IPS-NIHi7 (cell line): ENCODE data around the gene COL26A1.

Experiments
- DNase-seq: peaks from one replicate; pipeline ENCODE4 v3.0.0; 2012; ENCODE audit warnings: mixed read lengths; ENCODE audit errors: extremely low spot score

COL26A1 gene

DNA sequence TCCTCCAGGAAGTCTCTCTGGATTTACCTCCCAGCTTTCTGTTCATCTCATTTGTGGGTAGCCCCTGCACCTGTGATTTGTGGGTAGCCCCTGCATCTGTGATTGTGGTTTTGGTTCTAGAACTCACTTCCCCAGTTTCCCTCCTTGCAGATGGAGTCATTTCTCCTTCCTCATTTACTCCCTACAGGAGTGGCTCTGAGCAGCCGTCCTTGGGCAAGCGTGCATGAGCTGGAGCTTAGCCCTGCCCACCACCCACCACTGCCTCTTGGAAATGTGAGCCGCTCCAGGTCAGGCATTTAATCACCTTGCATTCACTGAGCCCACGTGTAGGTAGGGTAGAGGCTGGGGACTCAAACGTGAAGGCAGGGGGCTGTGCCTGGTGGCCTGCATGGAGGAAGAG is 8.2 kb downstream of the COL26A1 start:
- DNase-seq, result no peak

DNA sequence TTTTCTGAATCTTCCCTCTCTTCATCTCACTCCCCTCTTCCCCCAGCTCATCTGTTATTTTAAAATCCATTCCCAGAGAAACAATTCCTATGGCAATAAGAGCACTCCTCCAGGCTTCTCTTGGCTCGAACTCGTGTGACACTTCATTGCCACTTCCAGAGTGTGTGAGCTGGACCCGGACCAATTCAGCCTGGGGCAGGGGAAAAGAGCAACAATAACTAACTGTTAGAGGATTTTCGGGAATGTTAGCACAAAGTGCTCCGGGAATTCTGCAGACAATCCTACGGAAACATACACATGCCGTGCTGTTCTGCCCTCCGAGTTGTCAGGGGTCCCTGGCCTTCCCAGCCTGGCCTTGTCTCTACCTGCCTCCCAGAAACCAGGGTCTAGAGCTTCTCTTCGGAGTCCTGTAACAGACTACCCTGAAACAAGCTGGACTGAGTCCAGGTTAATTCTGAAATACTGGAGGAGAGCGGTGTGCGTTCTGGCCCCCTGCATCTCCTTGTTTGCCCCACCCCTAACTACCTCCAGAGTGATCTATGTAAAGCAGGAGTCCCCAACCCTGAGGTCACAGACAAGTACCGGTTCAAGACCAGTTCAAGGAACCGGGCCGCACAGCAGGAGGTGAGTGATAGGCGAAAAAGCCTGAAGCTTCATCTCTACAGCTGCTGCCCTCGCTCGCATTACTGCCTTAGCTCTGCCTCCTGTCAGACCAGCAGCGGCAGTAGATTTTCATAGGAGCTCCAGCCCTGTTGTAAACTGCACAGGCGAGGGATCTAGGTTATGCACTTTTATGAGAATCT is 11.3 kb downstream of the COL26A1 start:
- DNase-seq, result no peak

DNA sequence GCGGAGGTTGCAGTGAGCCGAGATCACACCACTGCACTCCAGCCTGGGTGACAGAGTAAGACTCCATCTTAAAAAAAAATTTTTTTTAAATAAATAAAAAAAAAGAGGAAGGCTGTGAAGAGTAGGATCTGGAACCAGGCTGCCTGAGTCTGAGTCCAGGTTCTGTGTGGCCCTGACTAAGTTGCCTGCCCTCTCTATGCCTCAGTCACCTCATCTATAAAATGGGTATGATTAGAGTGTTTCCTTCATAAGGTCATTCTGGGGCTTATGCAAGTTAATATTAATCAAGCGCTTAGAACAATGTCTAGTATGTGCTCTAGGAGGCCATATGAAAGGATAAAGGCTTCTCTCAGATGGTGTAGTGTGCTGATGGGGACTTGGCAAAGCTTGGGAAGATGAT is 12.3 kb downstream of the COL26A1 start:
- DNase-seq, result no peak

DNA sequence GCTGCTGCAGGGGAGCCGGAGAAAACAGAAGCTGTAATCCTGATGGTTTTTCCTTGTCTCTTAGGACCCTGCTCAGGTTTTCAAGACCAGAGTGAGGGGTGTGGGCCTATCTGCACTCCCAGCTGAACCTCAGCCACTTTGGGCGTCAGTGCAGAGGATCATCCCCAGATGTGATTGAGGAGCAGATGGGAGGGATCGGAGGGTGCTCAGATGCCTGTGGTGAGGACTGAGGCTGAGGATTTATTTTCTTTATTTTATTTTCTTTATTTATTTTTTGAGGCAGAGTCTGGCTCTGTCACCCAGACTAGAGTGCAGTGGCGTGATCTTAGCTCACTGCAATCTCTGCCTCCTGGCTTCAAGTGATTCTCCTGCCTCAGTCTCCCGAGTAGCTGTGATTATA is 13.9 kb downstream of the COL26A1 start:
- DNase-seq, result no peak

DNA sequence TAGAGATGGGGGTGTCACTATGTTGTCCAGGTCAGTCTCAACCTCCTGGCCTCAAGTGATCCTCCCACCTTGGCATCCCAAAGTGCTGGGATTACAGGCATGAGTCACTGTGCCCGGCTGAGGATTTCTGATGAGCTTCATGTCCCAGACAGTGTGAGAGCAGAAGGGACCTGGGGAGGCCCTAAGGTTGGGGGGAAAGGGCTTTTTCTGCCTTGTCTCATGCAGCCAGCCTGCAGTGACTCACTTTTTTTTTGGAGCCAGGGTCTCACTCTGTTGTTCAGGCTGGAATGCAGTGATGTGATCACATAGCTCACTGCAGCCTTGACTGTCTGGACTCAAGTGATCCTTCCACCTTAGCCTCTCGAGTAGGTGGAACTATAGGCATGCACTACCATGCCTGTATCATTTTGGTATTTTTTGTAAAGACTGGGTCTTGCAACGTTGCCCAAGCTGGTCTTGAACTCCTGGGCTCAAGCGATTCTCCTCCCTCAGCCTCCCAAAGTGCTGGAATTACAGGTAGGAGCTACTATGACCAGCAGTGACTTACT is 14.6 kb downstream of the COL26A1 start:
- DNase-seq, result no peak

DNA sequence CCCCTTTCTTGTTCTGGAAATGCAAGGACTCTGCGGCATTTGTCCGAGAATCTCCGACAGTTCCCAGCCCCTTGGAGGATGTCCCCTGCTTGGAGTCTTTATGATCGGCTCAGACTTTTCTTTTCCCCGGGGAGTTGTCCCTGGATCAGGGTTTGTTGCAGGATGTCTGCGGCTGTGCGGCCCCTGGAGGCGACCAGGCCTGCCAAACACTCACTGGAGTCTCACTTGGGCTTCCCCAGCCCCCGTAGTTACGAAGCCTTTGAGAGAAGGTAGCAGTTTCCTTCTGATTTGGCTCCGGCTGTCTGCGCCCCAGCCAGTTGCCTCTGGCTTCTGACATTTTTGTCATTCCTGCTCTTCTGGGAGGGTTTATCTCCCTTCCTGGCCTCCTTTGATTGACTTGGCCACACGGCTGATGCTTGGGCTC is 16.1 kb downstream of the COL26A1 start:
- DNase-seq, result peak; percentile 79

DNA sequence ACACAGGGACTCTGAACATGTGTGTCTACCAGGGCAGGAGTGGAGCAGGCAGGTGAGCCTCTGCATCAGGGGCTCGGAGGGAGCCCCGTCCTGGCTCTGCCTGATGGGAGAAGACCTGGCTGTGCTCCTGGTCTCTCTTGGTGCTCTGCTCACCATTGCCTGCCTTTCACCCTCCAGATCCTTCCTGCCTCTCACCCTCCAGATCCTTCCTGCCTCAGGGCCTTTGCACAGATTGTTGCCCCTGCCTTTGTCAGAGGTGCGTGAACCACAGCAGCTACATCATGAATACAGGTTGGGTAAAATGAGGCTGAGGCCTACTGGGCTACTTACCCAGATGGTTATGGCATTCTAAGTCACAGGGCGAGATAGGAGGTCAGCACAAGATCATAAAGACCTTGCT is 16.6 kb downstream of the COL26A1 start:
- DNase-seq, result no peak

DNA sequence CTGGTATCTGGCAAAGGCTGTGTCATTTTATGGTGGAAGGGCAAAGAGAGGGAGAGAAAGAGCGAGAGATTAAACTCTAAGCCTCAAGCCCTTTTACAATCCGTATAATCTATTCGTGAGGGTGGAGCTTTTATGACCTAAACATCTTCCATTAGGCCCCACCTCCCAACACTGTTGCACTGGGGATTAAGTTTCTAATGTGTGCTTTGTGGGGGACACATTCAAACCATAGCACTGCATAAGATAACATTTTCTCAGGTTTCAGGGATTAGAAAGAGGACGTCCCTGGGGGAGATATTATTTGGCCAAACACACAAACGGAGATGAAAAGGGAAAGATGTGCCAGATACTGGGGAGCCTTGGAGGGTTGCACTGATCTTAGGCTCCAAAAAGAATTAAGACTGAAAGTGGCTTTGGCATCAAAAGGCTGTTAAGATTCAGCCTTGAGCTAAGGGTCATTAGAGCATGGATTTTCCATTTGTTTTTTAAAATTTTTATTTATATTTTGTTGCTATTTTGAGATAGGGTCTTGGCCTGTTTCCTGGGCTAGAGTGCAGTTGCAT is 19.0 kb downstream of the COL26A1 start:
- DNase-seq, result no peak

DNA sequence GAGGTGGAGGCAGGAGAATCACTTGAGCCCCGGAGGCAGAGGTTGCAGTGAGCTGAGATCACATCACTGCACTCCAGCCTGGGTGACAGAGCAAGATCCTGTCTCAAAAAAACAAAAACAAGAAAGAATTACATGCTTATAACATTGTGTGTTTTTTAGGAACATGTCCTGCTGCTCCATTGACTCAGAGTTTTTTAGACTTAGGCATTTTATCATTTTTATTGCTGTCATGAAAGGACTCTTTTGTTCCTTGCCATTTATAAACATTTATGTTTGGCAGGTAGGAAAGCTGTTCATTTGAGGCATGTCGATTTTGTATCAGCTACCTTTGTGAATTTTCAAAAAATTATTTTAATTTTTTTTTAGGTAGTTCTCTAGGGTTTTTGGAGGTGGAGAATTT is 20.3 kb downstream of the COL26A1 start:
- no peak for DNase-seq

DNA sequence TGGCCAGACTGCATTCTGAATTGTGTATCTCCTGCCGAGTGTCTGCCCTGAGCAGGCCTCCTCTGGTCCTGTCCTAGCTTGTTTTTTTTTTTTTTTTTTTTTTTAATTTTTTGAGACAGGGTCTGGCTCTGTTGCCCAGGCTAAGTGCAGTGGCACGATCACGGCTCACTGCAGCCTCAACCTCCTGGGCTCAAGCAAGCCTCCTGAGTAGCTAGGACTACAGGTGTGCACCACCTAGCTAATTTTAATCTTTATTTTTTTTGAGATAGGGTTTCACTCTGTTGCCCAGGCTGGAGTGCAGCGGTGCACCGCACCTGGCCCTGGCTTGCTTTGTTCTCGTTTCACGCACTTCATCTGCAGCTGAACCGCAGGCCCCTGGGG is 23.5 kb downstream of the COL26A1 start:
- DNase-seq, result no peak

DNA sequence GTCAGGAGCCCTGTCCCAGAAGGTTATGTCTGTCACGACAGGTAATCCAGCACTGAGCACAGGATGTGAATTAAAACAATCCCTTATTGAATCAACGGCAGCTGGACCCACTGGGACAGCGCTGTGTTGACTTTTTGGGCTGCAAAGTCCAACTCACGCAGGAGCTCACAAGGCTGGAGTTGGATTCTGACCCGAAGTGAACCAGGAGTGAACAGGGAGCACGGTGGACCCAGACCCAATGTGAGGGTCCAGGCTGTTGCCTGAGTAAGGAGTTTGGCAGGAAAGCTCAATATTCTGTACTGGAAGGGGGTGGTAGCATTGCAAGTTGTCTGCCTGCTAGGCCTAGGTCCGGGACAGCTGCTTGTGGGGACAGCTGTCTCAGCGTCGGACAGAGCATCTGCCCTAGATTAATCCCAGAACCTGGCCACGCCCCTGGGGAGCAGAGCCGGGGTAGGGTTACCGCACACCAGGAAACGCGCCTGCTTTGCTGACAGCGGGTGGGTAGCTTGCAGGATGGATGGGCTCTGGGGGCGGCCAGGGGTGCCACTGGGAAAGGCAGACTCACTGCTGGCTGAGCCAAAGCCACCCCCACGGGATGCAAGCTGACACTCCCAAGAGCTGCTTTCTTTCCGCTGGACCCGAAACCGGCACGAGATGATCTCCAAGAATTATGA is 24.0 kb downstream of the COL26A1 start:
- DNase-seq, result peak; percentile 62

DNA sequence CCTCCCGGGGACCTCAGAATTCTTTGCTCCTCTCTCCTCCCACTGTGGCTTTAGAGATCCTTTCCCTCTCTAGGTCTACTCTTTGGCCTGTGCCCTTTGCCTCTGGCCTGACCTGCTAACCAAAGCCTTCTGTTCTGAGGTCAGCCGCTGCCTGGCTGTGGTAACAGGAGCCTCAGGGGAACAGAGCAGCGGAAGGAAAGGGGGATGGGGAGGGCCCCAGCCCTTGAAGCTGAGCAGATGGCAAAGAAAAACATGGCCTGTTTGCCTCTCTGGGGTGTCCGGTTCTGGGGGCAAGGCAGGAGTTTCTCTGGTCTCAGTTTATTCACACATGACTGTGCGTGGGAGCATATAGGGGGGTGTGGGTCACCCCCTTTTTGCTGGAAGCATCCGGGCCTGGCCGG is 28.2 kb downstream of the COL26A1 start:
- peak; percentile 76 for DNase-seq

DNA sequence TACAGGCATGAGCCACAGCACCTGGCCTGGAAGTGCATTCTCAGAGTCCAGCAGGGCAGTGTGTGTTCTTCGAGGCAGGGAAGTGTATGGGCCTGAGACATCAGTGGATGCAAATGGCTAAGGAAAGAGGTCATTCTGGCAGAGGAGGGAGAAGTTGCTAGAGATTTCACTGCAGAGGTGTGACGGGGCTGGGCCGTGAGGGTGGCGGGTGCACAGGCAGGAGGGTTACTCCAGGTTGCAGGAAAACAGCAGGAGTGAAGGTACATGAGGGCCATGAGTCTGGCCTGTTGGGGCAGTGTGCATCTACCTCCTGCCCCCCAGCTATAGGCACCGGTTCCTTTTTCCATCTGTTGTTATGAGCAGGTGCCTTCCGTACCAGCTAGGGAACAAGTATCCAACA is 29.3 kb downstream of the COL26A1 start:
- no peak for DNase-seq

DNA sequence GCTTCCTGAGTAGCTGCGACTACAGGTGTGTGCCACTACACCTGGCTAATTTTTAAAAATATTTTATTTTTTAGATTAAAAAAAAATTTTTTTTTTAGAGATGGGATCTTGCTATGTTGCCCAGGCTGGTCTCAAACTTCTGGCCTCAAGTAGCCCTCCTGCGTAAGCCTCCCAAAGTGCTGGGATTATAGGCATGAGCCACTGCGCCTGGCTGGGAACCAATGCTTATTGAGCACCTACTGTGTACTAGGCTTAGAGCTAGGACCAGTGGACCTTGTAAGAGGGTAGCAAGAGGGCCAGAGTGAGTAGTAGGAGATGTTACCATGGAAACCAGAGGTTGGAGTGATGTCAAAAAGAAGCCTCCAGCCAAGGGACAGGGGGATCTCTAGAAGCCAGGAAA is 31.2 kb downstream of the COL26A1 start:
- no peak for DNase-seq

DNA sequence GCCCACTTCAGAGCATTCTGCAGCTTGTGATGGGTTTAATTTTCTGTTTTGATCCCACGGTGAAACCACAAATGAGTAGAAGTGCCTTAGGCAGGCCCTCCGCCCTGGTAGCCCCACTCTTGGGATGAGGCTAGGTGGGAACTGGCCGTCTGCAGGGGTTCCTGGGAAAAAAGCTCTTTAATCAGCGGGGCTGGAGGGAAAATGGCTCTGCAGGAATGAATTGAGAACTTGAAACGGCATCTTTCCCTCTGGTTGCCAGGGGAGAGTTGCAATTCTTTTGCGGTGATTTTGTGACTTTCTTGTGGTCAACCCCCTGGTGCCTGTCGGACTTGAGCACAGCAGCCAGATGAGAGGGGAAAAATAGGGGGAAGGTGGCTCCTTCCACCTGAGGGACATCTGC is 32.7 kb downstream of the COL26A1 start:
- DNase-seq, result no peak

DNA sequence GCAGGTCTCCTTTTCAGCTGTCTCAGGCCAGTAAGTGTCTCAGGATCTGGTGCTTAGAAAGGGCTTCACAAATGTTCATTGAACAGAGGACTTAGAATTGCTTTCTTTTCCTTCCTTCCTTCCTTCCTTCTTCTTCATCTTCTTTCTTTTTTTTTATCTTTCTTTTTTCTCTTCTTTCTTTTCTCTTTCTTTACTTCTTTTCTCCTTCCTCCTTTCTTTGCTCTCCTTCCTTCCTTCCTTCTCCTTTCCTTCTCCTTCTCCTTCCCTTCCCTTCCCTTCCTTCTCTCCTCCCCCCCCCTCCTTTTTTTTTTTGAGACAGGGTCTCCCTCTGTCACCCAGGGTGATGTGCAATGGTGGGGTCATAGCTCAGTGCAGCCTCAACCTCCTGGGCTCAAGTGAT is 34.6 kb downstream of the COL26A1 start:
- no peak for DNase-seq

DNA sequence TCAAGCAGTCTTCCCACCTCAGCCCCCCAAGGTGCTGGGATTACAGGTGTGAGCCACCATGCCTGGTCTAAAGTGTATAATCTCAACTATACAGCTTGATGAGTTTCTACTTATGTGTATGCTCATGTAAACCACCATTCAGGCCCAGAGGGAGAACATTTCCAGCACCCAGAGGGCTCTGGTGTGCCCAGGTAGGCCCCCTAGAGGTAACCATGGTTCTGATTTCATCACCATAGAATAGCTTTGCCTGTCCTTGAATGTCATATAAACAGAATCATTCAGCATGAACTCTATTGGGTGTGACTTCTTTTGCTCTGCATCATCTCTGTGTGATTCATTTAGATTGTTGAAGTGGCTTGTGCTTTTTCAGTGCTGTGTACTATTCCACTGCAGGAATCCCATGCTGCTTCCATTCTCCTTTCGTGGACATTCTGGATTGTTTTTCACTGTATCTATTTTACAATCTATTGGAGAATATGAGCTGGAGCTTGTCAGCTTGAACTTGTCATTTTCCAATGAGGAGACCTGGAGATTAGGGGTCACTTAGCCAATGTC is 35.2 kb downstream of the COL26A1 start:
- DNase-seq, result no peak

DNA sequence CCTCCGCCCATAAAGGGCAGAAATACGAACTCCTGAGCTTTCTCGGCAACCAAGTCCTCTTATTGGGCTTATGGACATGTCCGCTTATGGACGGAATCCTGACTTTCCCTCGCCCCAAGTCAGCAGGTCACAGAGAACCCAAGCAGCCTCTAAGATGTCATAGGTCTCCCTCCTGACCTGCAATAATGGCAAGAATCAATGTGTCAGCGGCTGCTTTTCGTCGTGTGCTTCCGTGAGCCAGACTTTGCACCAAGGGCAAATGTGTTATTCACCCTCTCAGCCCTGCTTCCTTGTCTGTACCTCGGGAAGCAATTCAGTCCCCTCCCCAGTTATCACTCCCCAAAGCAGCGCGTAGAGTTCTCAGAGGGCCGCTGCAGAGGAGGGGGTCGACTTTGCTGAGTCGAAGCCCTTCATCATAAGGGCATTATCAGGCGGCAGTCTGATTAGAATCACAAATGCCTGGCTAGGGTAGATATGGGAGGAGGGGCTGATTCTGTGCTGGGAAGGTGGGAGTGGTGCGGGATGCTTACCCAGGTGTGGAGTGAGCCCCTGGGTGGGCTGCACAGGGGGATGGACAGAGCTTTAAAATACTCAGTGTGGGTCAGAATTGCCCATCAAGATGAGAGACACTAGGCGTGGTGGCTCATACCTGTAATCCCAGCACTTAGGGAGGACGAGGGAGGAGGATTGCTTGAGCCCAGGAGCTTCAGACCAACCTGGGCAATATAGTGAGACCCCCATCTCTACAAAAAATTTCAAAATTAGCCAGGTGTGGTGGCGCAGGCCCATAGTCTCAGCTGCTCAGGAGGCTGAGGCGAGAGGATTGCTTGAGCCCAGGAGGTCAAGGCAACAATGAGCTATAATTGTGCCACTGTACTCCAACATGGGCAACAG is 36.0 kb downstream of the COL26A1 start:
- DNase-seq, result no peak

DNA sequence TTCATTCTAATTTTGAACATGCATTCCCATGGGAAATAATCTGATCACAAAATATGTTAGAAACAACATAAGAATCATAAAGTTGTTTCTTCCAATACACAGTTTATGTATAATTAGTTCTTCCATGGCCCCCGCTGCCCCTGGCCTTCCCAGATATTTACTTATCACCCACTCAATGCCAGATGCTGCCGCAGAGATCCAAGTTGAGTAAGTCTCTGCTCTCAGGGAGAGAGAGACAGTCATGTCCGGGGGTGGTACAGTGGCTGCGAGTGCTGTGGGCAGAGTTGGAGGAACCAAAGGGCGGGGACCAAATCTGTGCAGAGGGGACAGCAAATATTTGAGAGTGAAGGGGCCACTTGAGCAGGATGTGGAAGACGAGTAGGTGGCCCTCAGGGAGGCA is 37.1 kb downstream of the COL26A1 start:
- DNase-seq, result no peak

DNA sequence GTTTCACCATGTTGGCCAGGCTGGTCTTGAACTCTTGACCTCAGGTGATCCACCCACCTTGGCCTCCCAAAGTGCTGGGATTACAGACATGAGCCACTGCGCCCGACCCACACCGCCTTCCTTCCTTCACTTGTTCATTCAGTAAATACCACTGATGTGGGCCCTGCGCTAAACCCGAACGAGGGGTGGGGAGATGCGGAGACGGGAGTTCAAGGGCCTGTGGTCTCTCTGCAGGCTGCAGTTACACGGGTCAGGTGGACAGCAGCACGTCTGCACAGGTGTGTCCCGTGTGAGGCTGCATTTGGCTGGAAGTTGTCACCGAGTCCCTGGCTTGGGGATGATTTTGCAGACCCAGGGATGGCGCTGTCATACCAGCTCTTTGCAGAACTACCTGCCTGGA is 38.1 kb downstream of the COL26A1 start:
- no peak for DNase-seq

DNA sequence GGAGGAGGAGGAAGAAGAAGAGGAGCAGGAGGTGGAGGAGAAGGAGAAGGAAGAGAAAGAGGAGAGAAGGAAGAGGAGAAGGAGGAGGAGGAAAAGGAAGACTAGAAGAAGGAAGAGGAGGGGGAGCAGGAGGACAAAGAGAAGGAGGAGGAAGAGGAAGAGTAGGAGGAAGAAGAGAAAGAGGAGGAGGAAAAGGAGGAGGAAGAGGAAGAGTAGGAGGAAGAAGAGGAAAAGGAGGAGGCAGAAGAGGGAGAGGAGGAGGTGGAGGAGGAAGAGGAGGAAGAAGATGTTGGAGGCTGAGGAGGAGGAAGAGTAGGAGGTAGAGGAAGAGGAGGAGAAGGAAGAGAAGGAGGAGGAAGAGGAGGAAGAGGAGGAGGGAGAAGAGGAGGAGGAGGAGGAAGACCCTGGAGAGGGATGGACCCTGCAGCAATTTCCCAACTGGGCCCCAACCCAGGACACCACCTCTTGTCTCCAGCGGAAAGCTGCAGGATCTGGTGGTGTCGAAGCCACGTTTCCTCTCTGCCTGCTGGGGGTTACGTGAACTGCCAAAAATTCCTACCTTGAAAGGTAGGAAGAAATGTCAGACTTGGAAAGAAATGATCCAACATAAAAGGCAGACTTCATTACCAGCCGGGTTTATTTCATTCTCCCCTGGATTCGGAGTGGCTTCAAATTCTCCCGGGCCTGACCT is 38.9 kb downstream of the COL26A1 start:
- DNase-seq, result peak; percentile 40
